ENCODE results near the gene ABCA2.

The ABCA2 gene

GRCh38 chr9:137017071-137017470, 11.0 kb downstream of the ABCA2 start:
- Histone ChIP-seq H2AK5ac (ENCODE audit: low read depth, low read length) (no peak overlapping the region), H3K36me3 (replicated peaks in 1 of 2; ENCODE audit: control insufficient read depth in 2 of 2, insufficient read depth in 2 of 2, low read length in 2 of 2) (peaks cover 22 to 42% of the 10 kb centered on the region in 2 donors), H3K4me3 (ENCODE audit: low read length in 2 of 2) (peak overlapping the region in 1 of 2 donors; percentile 66), H3K14ac (ENCODE audit: low read length) (no peak overlapping the region), H2BK12ac (ENCODE audit: low read length) (no peak overlapping the region), H3K4ac (ENCODE audit: low read length) (no peak overlapping the region), H3K79me1 (ENCODE audit: low read depth, low read length) (peaks cover 6% of the 10 kb centered on the region), H3K4me2 (ENCODE audit: insufficient read depth, low read length, poor library complexity, severe bottlenecking) (no peak overlapping the region), H3K4me1 (ENCODE audit: control insufficient read depth in 2 of 2, insufficient read depth in 1 of 2, low read depth in 1 of 2, low read length in 2 of 2) (no peaks in the 10 kb centered on the region), H2AFZ (ENCODE audit: low read length) (no peak overlapping the region), H2BK120ac (ENCODE audit: low read depth, low read length) (no peak overlapping the region), H3K9me3 (replicated peaks in 1 of 2; ENCODE audit: control insufficient read depth in 2 of 2, insufficient read depth in 1 of 2, low read depth in 1 of 2, low read length in 2 of 2) (peaks cover 0 to 6% of the 10 kb centered on the region in 2 donors), H3K27me3 (ENCODE audit: control insufficient read depth in 3 of 3, insufficient read depth in 3 of 3, low read depth in 1 of 3, low read length in 3 of 3) (no peaks in the 10 kb centered on the region), H3K9ac (ENCODE audit: low read depth, low read length, poor library complexity) (no peak overlapping the region), H4K8ac (ENCODE audit: low read depth, low read length) (no peak overlapping the region), H3K23ac (ENCODE audit: low read depth, low read length, poor library complexity) (peak overlapping the region; percentile 11), H2BK15ac (ENCODE audit: low read length) (no peak overlapping the region), H3K27ac (replicated peaks; ENCODE audit: low read length) (no peak overlapping the region), H2BK5ac (ENCODE audit: low read length) (peak overlapping the region; percentile 69), H3K18ac (ENCODE audit: low read length) (no peak overlapping the region), H4K91ac (ENCODE audit: low read depth, low read length, poor library complexity) (peak overlapping the region; percentile 53)
- no CpG with 5 or more reads among the region's 28 CpGs for WGBS, 2 donors (ENCODE audit: extremely low coverage in 2 of 2, insufficient read length in 2 of 2, insufficient replicate concordance in 1 of 2)
- no peak for DNase-seq (ENCODE audit: low spot score)

- H3K4me3 ChIP-seq (ENCODE audit: low read length in 2 of 2) = no peak overlapping the region
- no peak overlapping the region for H3K9ac ChIP-seq (ENCODE audit: low read depth, low read length, poor library complexity)
- no peak overlapping the region for H2AFZ ChIP-seq (ENCODE audit: low read length)
- no peak overlapping the region for H2BK15ac ChIP-seq (ENCODE audit: low read length)
- no peak overlapping the region for H2AK5ac ChIP-seq (ENCODE audit: low read depth, low read length)
- H3K4ac ChIP-seq (ENCODE audit: low read length) = no peak overlapping the region
- H4K8ac ChIP-seq (ENCODE audit: low read depth, low read length) = no peak overlapping the region
- H2BK12ac ChIP-seq (ENCODE audit: low read length) = no peak overlapping the region
- no peak overlapping the region for H3K4me2 ChIP-seq (ENCODE audit: insufficient read depth, low read length, poor library complexity, severe bottlenecking)
- H3K27me3 ChIP-seq (ENCODE audit: control insufficient read depth in 3 of 3, insufficient read depth in 3 of 3, low read depth in 1 of 3, low read length in 3 of 3) = no peaks in the 10 kb centered on the region
- no peak overlapping the region for H3K14ac ChIP-seq (ENCODE audit: low read length)
- H3K4me1 ChIP-seq (ENCODE audit: control insufficient read depth in 2 of 2, insufficient read depth in 1 of 2, low read depth in 1 of 2, low read length in 2 of 2) = no peaks in the 10 kb centered on the region
- WGBS, 2 donors (ENCODE audit: extremely low coverage in 2 of 2, insufficient read length in 2 of 2, insufficient replicate concordance in 1 of 2) = no CpG with 5 or more reads among the region's 16 CpGs
- H2BK120ac ChIP-seq (ENCODE audit: low read depth, low read length) = no peak overlapping the region
- no peak overlapping the region for H3K18ac ChIP-seq (ENCODE audit: low read length)
- H3K9me3 ChIP-seq (replicated peaks in 1 of 2; ENCODE audit: control insufficient read depth in 2 of 2, insufficient read depth in 1 of 2, low read depth in 1 of 2, low read length in 2 of 2) = peaks cover 0 to 6% of the 10 kb centered on the region in 2 donors
- H2BK5ac ChIP-seq (ENCODE audit: low read length) = peak overlapping the region; percentile 69
- H4K91ac ChIP-seq (ENCODE audit: low read depth, low read length, poor library complexity) = no peak overlapping the region
- no peak overlapping the region for H3K23ac ChIP-seq (ENCODE audit: low read depth, low read length, poor library complexity)
- peaks cover 6% of the 10 kb centered on the region for H3K79me1 ChIP-seq (ENCODE audit: low read depth, low read length)
- H3K27ac ChIP-seq (replicated peaks; ENCODE audit: low read length) = no peak overlapping the region
- peaks cover 24 to 42% of the 10 kb centered on the region in 2 donors for H3K36me3 ChIP-seq (replicated peaks in 1 of 2; ENCODE audit: control insufficient read depth in 2 of 2, insufficient read depth in 2 of 2, low read length in 2 of 2)
- no peak for DNase-seq (ENCODE audit: low spot score)
These were observed 11.6 kb downstream of the ABCA2 start for GRCh38 chr9:137016436-137016835.

GRCh38 chr9:137015976-137016375, 12.1 kb downstream of the ABCA2 start:
- H2AFZ ChIP-seq (ENCODE audit: low read length) = no peak overlapping the region
- no peak overlapping the region for H3K14ac ChIP-seq (ENCODE audit: low read length)
- H4K8ac ChIP-seq (ENCODE audit: low read depth, low read length) = no peak overlapping the region
- no peak overlapping the region for H3K9ac ChIP-seq (ENCODE audit: low read depth, low read length, poor library complexity)
- no peak overlapping the region for H3K18ac ChIP-seq (ENCODE audit: low read length)
- no peak overlapping the region for H3K27ac ChIP-seq (replicated peaks; ENCODE audit: low read length)
- DNase-seq (ENCODE audit: low spot score) = no peak
- H2BK120ac ChIP-seq (ENCODE audit: low read depth, low read length) = no peak overlapping the region
- H3K4me3 ChIP-seq (ENCODE audit: low read length in 2 of 2) = no peak overlapping the region
- no peak overlapping the region for H3K4ac ChIP-seq (ENCODE audit: low read length)
- no peaks in the 10 kb centered on the region for H3K4me1 ChIP-seq (ENCODE audit: control insufficient read depth in 2 of 2, insufficient read depth in 1 of 2, low read depth in 1 of 2, low read length in 2 of 2)
- H3K79me1 ChIP-seq (ENCODE audit: low read depth, low read length) = peaks cover 6% of the 10 kb centered on the region
- no peak overlapping the region for H2AK5ac ChIP-seq (ENCODE audit: low read depth, low read length)
- peaks cover 24 to 42% of the 10 kb centered on the region in 2 donors for H3K36me3 ChIP-seq (replicated peaks in 1 of 2; ENCODE audit: control insufficient read depth in 2 of 2, insufficient read depth in 2 of 2, low read length in 2 of 2)
- no peak overlapping the region for H2BK5ac ChIP-seq (ENCODE audit: low read length)
- WGBS, 2 donors (ENCODE audit: extremely low coverage in 2 of 2, insufficient read length in 2 of 2, insufficient replicate concordance in 1 of 2) = no CpG with 5 or more reads among the region's 21 CpGs
- no peaks in the 10 kb centered on the region for H3K27me3 ChIP-seq (ENCODE audit: control insufficient read depth in 3 of 3, insufficient read depth in 3 of 3, low read depth in 1 of 3, low read length in 3 of 3)
- H2BK15ac ChIP-seq (ENCODE audit: low read length) = no peak overlapping the region
- H3K4me2 ChIP-seq (ENCODE audit: insufficient read depth, low read length, poor library complexity, severe bottlenecking) = no peak overlapping the region
- no peak overlapping the region for H3K23ac ChIP-seq (ENCODE audit: low read depth, low read length, poor library complexity)
- no peak overlapping the region for H2BK12ac ChIP-seq (ENCODE audit: low read length)
- no peak overlapping the region for H4K91ac ChIP-seq (ENCODE audit: low read depth, low read length, poor library complexity)
- H3K9me3 ChIP-seq (replicated peaks in 1 of 2; ENCODE audit: control insufficient read depth in 2 of 2, insufficient read depth in 1 of 2, low read depth in 1 of 2, low read length in 2 of 2) = peaks cover 0 to 6% of the 10 kb centered on the region in 2 donors

- Histone ChIP-seq H3K9ac (ENCODE audit: low read depth, low read length, poor library complexity) (peak overlapping the region; percentile 44), H2BK5ac (ENCODE audit: low read length) (no peak overlapping the region), H3K4ac (ENCODE audit: low read length) (no peak overlapping the region), H2BK12ac (ENCODE audit: low read length) (no peak overlapping the region), H3K23ac (ENCODE audit: low read depth, low read length, poor library complexity) (peak overlapping the region; percentile 43), H3K14ac (ENCODE audit: low read length) (no peak overlapping the region), H3K18ac (ENCODE audit: low read length) (no peak overlapping the region), H2BK120ac (ENCODE audit: low read depth, low read length) (no peak overlapping the region), H4K8ac (ENCODE audit: low read depth, low read length) (no peak overlapping the region), H3K79me1 (ENCODE audit: low read depth, low read length) (peaks cover 6% of the 10 kb centered on the region), H3K27me3 (ENCODE audit: control insufficient read depth in 3 of 3, insufficient read depth in 3 of 3, low read depth in 1 of 3, low read length in 3 of 3) (no peaks in the 10 kb centered on the region), H2BK15ac (ENCODE audit: low read length) (no peak overlapping the region), H3K36me3 (replicated peaks in 1 of 2; ENCODE audit: control insufficient read depth in 2 of 2, insufficient read depth in 2 of 2, low read length in 2 of 2) (peaks cover 25 to 42% of the 10 kb centered on the region in 2 donors), H3K4me3 (ENCODE audit: low read length in 2 of 2) (no peak overlapping the region), H3K4me1 (ENCODE audit: control insufficient read depth in 2 of 2, insufficient read depth in 1 of 2, low read depth in 1 of 2, low read length in 2 of 2) (no peaks in the 10 kb centered on the region), H4K91ac (ENCODE audit: low read depth, low read length, poor library complexity) (no peak overlapping the region), H3K9me3 (replicated peaks in 1 of 2; ENCODE audit: control insufficient read depth in 2 of 2, insufficient read depth in 1 of 2, low read depth in 1 of 2, low read length in 2 of 2) (peaks cover 0 to 6% of the 10 kb centered on the region in 2 donors), H3K27ac (replicated peaks; ENCODE audit: low read length) (no peak overlapping the region), H3K4me2 (ENCODE audit: insufficient read depth, low read length, poor library complexity, severe bottlenecking) (no peak overlapping the region), H2AK5ac (ENCODE audit: low read depth, low read length) (no peak overlapping the region), H2AFZ (ENCODE audit: low read length) (no peak overlapping the region)
- no CpG with 5 or more reads among the region's 25 CpGs for WGBS, 2 donors (ENCODE audit: extremely low coverage in 2 of 2, insufficient read length in 2 of 2, insufficient replicate concordance in 1 of 2)
- no peak for DNase-seq (ENCODE audit: low spot score)
These were observed 12.5 kb downstream of the ABCA2 start for GRCh38 chr9:137015540-137015930.

Data from neuronal stem cell (in vitro differentiated cells).